K562 (cell line): Measurements from ENCODE around the gene TYRP1. TPM values are rescaled to one million over a fixed set of nuclear protein-coding genes. Genes with fewer than 3 reads are reported as not detected.

Experiments used
- DIDO1 ChIP-seq: fragments of 450-650 bp; IDR thresholded peaks from 2 replicates; pipeline ENCODE4 v1.6.1; 2016; ENCODE audit warnings: low read depth, missing biosample characterization, missing genetic modification characterization
- RNF2 ChIP-seq: sonication (generic); IDR thresholded peaks from 2 replicates; pipeline ENCODE4 v1.6.1; 2016
- SRSF3 ChIP-seq: fragments of 200-400 bp; formaldehyde crosslinking; IDR thresholded peaks from 2 replicates; pipeline ENCODE4 v1.6.1; 2016; ENCODE audit warnings: mild to moderate bottlenecking, low read length, moderate library complexity; ENCODE audit not compliant: insufficient read depth
- ZNF239 ChIP-seq: fragments of 250-450 bp; sonication (Bioruptor Pico); IDR thresholded peaks from 2 replicates; pipeline ENCODE4 v1.4.0; 2020; ENCODE audit warnings: mild to moderate bottlenecking
- polyA plus RNA-seq, 8 experiments: library from polyadenylated mRNA; depleted of rRNA in 4 of 8; stranded (reverse) in 5 of 8; unstranded in 3 of 8; fragments of >200 nt; fragmentation: Nextera tagmentation in 2 of 8; fragmentation: Illumina TruSeq in 1 of 8; extraction: Ambion mirVana in 2 of 8; extraction: Trizol in 1 of 8; gene quantifications; 2 replicates each; pipeline versions ENCODE4 v1.2.1 to v1.2.3, GENCODE V29; 2011 to 2014; ENCODE audit warnings: inconsistent platforms in 1 of 8, missing spikeins in 1 of 8
- total RNA-seq, 7 experiments: library from RNA; depleted of rRNA in 6 of 7; stranded (reverse); fragments of >200 nt in 6 of 7; fragmentation: Illumina TruSeq in 2 of 7; extraction: Trizol in 2 of 7; gene quantifications; 2 replicates each; pipeline versions ENCODE4 v1.2.1 to v1.2.3, GENCODE V29; 2011 to 2021; ENCODE audit warnings: low replicate concordance in 1 of 7
- TF ChIP-seq, protein P1 (sequence below): IDR thresholded peaks from 2 replicates; pipeline ENCODE4 v1.6.1; 2011; ENCODE audit warnings: borderline replicate concordance, low read depth, mild to moderate bottlenecking, moderate library complexity, low read length; ENCODE audit not compliant: insufficient read depth, poor library complexity, severe bottlenecking
- TF ChIP-seq, protein P2 (sequence below): fragments of 250-450 bp; sonication (Bioruptor Pico); IDR thresholded peaks from 2 replicates; pipeline ENCODE4 v1.5.0; 2021; ENCODE audit warnings: mild to moderate bottlenecking, borderline replicate concordance
- TF ChIP-seq, protein P3 (sequence below): fragments of 250-450 bp; sonication (Bioruptor Pico); IDR thresholded peaks from 2 replicates; pipeline ENCODE4 v1.5.0; 2021
- TF ChIP-seq, protein P4 (sequence below): fragments of 250-450 bp; sonication (Bioruptor Pico); IDR thresholded peaks from 2 replicates; pipeline ENCODE4 v1.5.0; 2020; ENCODE audit warnings: mild to moderate bottlenecking, borderline replicate concordance

The TYRP1 gene
- total and polyA plus RNA-seq, 9 of the 15 experiments (the other 6 are each of a cell fraction or from before 2014, with no cell fraction given) = not detected

DNA sequence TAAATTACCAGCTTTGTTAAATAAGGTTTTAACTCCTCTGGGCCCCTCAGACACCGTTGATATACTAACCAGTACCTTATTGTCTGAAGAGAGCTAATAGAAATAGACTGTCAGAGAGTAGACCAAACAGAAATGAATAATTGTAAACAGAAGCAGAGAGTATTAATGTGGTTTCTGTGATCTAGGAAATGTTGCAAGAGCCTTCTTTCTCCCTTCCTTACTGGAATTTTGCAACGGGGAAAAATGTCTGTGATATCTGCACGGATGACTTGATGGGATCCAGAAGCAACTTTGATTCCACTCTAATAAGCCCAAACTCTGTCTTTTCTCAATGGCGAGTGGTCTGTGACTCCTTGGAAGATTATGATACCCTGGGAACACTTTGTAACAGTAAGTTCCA lies 5.1 kb downstream of the TYRP1 start (continued):
- TF ChIP-seq, protein P1, sequence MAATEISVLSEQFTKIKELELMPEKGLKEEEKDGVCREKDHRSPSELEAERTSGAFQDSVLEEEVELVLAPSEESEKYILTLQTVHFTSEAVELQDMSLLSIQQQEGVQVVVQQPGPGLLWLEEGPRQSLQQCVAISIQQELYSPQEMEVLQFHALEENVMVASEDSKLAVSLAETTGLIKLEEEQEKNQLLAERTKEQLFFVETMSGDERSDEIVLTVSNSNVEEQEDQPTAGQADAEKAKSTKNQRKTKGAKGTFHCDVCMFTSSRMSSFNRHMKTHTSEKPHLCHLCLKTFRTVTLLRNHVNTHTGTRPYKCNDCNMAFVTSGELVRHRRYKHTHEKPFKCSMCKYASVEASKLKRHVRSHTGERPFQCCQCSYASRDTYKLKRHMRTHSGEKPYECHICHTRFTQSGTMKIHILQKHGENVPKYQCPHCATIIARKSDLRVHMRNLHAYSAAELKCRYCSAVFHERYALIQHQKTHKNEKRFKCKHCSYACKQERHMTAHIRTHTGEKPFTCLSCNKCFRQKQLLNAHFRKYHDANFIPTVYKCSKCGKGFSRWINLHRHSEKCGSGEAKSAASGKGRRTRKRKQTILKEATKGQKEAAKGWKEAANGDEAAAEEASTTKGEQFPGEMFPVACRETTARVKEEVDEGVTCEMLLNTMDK = no peak
- TF ChIP-seq, protein P2, sequence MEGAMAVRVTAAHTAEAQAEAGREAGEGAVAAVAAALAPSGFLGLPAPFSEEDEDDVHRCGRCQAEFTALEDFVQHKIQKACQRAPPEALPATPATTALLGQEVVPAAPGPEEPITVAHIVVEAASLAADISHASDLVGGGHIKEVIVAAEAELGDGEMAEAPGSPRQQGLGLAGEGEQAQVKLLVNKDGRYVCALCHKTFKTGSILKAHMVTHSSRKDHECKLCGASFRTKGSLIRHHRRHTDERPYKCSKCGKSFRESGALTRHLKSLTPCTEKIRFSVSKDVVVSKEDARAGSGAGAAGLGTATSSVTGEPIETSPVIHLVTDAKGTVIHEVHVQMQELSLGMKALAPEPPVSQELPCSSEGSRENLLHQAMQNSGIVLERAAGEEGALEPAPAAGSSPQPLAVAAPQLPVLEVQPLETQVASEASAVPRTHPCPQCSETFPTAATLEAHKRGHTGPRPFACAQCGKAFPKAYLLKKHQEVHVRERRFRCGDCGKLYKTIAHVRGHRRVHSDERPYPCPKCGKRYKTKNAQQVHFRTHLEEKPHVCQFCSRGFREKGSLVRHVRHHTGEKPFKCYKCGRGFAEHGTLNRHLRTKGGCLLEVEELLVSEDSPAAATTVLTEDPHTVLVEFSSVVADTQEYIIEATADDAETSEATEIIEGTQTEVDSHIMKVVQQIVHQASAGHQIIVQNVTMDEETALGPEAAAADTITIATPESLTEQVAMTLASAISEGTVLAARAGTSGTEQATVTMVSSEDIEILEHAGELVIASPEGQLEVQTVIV (CRISPR knock-in tag) = no peak
- TF ChIP-seq DIDO1 (tag) (no peak), SRSF3 (no peak), ZNF239 (CRISPR knock-in tag) (no peak), RNF2 (no peak)
- TF ChIP-seq, protein P3, sequence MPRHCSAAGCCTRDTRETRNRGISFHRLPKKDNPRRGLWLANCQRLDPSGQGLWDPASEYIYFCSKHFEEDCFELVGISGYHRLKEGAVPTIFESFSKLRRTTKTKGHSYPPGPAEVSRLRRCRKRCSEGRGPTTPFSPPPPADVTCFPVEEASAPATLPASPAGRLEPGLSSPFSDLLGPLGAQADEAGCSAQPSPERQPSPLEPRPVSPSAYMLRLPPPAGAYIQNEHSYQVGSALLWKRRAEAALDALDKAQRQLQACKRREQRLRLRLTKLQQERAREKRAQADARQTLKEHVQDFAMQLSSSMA (CRISPR knock-in tag) = no peak
- TF ChIP-seq, protein P4, sequence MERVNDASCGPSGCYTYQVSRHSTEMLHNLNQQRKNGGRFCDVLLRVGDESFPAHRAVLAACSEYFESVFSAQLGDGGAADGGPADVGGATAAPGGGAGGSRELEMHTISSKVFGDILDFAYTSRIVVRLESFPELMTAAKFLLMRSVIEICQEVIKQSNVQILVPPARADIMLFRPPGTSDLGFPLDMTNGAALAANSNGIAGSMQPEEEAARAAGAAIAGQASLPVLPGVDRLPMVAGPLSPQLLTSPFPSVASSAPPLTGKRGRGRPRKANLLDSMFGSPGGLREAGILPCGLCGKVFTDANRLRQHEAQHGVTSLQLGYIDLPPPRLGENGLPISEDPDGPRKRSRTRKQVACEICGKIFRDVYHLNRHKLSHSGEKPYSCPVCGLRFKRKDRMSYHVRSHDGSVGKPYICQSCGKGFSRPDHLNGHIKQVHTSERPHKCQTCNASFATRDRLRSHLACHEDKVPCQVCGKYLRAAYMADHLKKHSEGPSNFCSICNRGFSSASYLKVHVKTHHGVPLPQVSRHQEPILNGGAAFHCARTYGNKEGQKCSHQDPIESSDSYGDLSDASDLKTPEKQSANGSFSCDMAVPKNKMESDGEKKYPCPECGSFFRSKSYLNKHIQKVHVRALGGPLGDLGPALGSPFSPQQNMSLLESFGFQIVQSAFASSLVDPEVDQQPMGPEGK (CRISPR knock-in tag) = no peak
- TF ChIP-seq, all 486 proteins: peak for 0
